GM13976 (cell line): ENCODE measurements around the gene SEMA5A.

ENCODE experiments used
- DNase-seq: peaks from one replicate; pipeline ENCODE4 v3.0.0; 2012; ENCODE audit warnings: low spot score
- in situ Hi-C: fragments of 300-500 bp; cut with MboI; formaldehyde crosslinking; loops from one replicate; pipeline ENCODE4 v1.12.0; 2022; ENCODE audit warnings: low sequenced_read_pairs, mixed read lengths, inconsistent platforms; ENCODE audit not compliant: unreplicated experiment
- TF ChIP-seq, protein P1 (sequence below): IDR thresholded peaks from 2 replicates; pipeline ENCODE4 v1.5.1; 2012; ENCODE audit warnings: borderline replicate concordance, mild to moderate bottlenecking; ENCODE audit not compliant: insufficient read depth; ENCODE audit errors: extremely low read depth, missing control alignments, control extremely low read depth

Gene SEMA5A

GRCh38 chr5:9188131-9188530 is 357.7 kb downstream of the SEMA5A start:
- TF ChIP-seq, protein P1, sequence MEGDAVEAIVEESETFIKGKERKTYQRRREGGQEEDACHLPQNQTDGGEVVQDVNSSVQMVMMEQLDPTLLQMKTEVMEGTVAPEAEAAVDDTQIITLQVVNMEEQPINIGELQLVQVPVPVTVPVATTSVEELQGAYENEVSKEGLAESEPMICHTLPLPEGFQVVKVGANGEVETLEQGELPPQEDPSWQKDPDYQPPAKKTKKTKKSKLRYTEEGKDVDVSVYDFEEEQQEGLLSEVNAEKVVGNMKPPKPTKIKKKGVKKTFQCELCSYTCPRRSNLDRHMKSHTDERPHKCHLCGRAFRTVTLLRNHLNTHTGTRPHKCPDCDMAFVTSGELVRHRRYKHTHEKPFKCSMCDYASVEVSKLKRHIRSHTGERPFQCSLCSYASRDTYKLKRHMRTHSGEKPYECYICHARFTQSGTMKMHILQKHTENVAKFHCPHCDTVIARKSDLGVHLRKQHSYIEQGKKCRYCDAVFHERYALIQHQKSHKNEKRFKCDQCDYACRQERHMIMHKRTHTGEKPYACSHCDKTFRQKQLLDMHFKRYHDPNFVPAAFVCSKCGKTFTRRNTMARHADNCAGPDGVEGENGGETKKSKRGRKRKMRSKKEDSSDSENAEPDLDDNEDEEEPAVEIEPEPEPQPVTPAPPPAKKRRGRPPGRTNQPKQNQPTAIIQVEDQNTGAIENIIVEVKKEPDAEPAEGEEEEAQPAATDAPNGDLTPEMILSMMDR, result no peak
- DNase-seq, result no peak
- in situ Hi-C loops, result no loop called here

DNA sequence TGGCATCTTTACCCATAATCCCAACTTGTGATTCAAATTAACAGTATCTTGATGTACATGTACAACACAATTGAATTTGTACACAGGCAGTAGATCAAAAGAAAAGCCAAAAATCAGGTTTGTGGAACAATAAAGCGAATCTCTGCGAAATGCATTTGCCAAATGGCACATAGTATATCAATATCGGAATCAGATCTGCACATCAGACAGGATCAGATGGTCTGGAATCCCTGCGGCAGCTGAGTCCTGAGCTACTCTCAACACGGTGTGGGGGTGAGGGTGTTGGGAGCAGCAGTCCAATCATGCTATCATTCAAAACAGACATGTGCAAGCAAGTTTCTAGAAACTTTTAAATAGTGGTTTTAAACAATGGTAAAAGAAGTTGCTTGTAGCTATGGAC is 358.3 kb downstream of the SEMA5A start:
- TF ChIP-seq, protein P1, result no peak
- in situ Hi-C loops, result no loop called here
- no peak for DNase-seq

DNA sequence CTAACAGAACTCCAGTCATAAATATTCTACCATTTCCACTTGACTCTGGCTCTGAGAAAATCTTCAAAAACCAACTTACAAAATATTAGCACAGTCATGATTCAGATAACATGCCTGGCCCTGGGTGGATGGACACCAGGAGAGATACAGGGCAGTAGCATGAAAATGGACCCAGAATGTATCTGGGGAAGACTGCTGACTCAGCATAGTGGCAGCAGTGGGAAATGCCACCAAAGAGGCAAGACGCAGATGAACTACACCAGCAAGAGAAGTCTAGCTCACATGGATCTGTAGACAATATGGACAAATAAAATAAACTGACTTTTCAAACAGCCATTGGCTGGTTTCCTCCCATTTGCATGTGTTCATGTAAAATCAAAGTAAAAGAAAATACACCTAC is 359.8 kb downstream of the SEMA5A start:
- in situ Hi-C loops, result no loop called here
- TF ChIP-seq, protein P1, result no peak
- DNase-seq, result no peak

DNA sequence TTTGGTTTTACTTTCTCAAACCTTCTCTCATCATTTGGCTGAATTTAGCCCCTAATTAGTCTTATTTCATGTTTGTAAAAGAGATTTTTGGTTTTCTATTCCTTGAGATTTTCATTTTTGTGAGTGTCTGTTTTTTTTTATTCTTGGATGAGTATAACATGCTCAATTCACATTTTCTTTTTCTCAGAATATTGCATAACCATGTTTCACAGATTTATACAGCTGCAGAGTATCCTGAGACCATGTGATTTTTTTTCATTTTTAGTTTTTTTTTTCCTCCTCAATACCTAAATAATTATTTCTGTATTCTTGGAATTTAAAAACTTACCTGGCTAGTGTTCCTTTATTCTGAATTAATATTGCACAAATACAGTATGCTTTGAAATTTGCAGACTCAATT is 361.9 kb downstream of the SEMA5A start:
- in situ Hi-C loops, result no loop called here
- DNase-seq, result no peak
- TF ChIP-seq, protein P1, result no peak

GRCh38 chr5:9182899-9183695 is 362.8 kb downstream of the SEMA5A start:
- no peak for DNase-seq
- in situ Hi-C loops, result no loop called here

GRCh38 chr5:9176641-9177040 is 369.2 kb downstream of the SEMA5A start:
- in situ Hi-C loops, result no loop called here
- DNase-seq, result no peak
- TF ChIP-seq, protein P1, result no peak

More at GRCh38 chr5:9182899-9183695, 362.8 kb downstream of the SEMA5A start:
- TF ChIP-seq, protein P1, result no peak
